ENCODE data around the gene INO80B.

The INO80B gene

DNA sequence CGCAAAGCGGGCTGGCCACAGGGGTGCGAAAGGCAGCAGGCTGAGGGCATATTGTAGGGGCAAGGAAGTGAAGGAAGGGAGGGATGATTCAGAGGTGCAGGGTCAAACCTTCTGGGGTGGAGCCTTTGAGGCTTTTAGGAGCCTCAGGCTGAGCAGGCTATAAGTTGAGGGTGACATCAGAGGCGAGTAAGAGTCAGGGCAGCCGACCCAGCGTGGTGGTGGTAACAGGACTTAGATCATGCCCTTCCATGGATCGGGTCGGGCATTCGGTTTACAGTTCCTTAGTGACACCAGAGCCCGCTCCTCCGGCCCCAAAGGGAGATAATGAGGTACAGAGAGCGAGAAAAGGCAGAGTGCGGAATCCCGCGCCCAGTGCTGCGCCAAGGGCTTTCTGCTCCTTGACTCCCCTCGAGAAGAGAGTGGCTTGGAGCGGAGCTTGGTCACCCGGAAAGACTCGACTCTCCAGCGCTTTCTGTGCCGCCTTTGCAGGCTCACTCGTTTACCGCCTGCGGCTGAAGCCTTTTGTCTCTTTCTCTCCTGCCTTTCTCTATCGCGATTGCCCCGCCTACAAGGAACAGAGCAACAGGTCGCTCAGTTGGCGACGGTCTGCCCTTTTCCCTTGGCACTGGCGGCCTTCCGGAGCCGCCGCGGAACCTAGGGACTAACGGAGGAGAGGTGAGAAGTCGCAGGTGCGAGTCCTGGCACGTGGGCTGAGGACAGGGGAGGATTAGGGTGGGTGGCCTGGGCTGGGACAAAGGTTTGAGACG is 43.8 kb downstream of the INO80B start:
- Histone ChIP-seq H3K4me3 (ENCODE audit: insufficient read length, low read depth) (peak overlapping the region; percentile 39), H3K36me3 (ENCODE audit: insufficient read depth, insufficient read length, low read length) (peaks cover 9% of the 10 kb centered on the region), H3K4me1 (ENCODE audit: insufficient read depth, insufficient read length) (peaks cover 23% of the 10 kb centered on the region), H3K9ac (ENCODE audit: insufficient read length, low read depth) (peak overlapping the region; percentile 33), H3K27me3 (ENCODE audit: insufficient read depth, insufficient read length) (peaks cover 85% of the 10 kb centered on the region), H3K9me3 (ENCODE audit: insufficient read depth, low read length) (no peaks in the 10 kb centered on the region)
- TF ChIP-seq SUZ12 (IDR thresholded peaks at IDR 0.05; ENCODE audit: extremely low read depth, insufficient read depth, insufficient read length) (peak; percentile 18), YY1 (IDR thresholded peaks at IDR 0.05; ENCODE audit: insufficient read depth, insufficient read length) (no peak)
- DNase-seq (ENCODE audit: low read depth, low spot score): no peak

- H3K36me3 ChIP-seq (ENCODE audit: insufficient read depth, insufficient read length, low read length): peaks cover 2% of the 10 kb centered on the region
- TF ChIP-seq ZNF274 (IDR thresholded peaks at IDR 0.05; ENCODE audit: low read depth, low read length) (no peak), YY1 (IDR thresholded peaks at IDR 0.05; ENCODE audit: insufficient read depth, insufficient read length) (no peak), SUZ12 (IDR thresholded peaks at IDR 0.05; ENCODE audit: extremely low read depth, insufficient read depth, insufficient read length) (peak; percentile 42)
- H3K9ac ChIP-seq (ENCODE audit: insufficient read length, low read depth): peak within 1 kb of the TSS; percentile 50
- DNase-seq (ENCODE audit: low read depth, low spot score): no peak
- peaks cover 92% of the 10 kb centered on the region for H3K27me3 ChIP-seq (ENCODE audit: insufficient read depth, insufficient read length)
- no peaks in the 10 kb centered on the region for H3K9me3 ChIP-seq (ENCODE audit: insufficient read depth, low read length)
- H3K4me3 ChIP-seq (ENCODE audit: insufficient read length, low read depth): peak within 1 kb of the TSS; percentile 39
- peaks cover 23% of the 10 kb centered on the region for H3K4me1 ChIP-seq (ENCODE audit: insufficient read depth, insufficient read length)
These were observed 44.5 kb downstream of the INO80B start, which contains the start of gene LBX2 for GRCh38 chr2:74499267-74499939. TSS of gene LBX2 (minus strand) at chr2:74499603. CDS start at chr2:74499537, 66 bp downstream.

DNA sequence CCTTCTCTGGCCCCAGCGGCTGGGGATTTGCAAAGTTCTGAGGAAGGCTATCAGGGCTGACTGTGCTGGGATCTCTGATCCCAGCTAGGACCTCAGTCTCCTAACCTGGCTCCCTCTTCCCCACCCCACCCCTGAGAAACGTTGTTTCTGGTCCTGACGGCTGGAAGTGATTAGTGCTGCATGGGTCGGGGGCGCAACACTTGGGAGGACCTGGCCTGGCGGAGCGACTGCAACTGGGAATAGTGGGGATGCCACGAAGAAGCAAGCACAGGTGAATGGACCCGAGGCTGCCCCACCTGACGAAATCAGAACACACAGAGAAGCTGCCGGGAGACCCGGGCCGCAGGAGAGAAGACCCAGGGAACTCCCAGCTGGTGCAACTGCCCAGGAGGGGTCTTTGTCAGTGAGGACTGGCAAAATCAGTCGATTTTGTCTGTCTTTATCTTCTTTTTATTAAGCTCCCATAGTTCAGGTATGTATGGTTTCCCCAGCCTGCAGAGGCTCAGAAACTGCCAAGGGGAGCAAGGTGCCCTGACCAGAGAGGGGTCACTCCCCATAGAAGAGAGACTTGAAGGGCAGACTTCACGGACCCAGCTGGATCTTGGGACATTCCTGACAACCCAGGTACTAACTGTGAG is 45.2 kb downstream of the INO80B start:
- DNase-seq (ENCODE audit: low read depth, low spot score): no peak
- peaks cover 92% of the 10 kb centered on the region for H3K27me3 ChIP-seq (ENCODE audit: insufficient read depth, insufficient read length)
- peak overlapping the region; percentile 39 for H3K4me3 ChIP-seq (ENCODE audit: insufficient read length, low read depth)
- TF ChIP-seq ZNF274 (IDR thresholded peaks at IDR 0.05; ENCODE audit: low read depth, low read length) (no peak), SUZ12 (IDR thresholded peaks at IDR 0.05; ENCODE audit: extremely low read depth, insufficient read depth, insufficient read length) (no peak), YY1 (IDR thresholded peaks at IDR 0.05; ENCODE audit: insufficient read depth, insufficient read length) (no peak)
- peaks cover 23% of the 10 kb centered on the region for H3K4me1 ChIP-seq (ENCODE audit: insufficient read depth, insufficient read length)
- no peak overlapping the region for H3K9ac ChIP-seq (ENCODE audit: insufficient read length, low read depth)
- H3K36me3 ChIP-seq (ENCODE audit: insufficient read depth, insufficient read length, low read length): peaks cover 5% of the 10 kb centered on the region
- no peaks in the 10 kb centered on the region for H3K9me3 ChIP-seq (ENCODE audit: insufficient read depth, low read length)

DNA sequence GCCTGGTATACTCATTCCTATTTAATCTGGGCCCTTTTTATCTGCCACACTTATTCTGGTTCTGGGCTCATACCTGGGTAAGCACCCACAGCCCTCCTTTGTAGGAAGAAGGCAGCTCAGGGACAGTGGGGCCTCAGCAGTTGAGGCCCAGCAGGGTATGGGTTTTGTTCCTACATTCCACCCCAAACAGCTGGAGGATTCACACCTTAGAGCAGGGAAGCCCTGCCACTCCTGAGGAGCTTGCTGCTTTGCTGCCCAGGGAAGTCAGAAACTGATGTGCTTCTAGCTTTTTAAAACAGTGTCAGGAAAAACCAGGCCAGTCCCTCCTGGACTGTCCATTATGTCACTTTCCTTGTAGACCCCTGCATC is 45.7 kb downstream of the INO80B start:
- Histone ChIP-seq H3K27me3 (ENCODE audit: insufficient read depth, insufficient read length) (peaks cover 88% of the 10 kb centered on the region), H3K9me3 (ENCODE audit: insufficient read depth, low read length) (no peaks in the 10 kb centered on the region), H3K4me3 (ENCODE audit: insufficient read length, low read depth) (no peak overlapping the region), H3K4me1 (ENCODE audit: insufficient read depth, insufficient read length) (peaks cover 26% of the 10 kb centered on the region), H3K9ac (ENCODE audit: insufficient read length, low read depth) (no peak overlapping the region), H3K36me3 (ENCODE audit: insufficient read depth, insufficient read length, low read length) (peaks cover 10% of the 10 kb centered on the region)
- no peak for TF ChIP-seq YY1 (IDR thresholded peaks at IDR 0.05; ENCODE audit: insufficient read depth, insufficient read length)
- no peak for TF ChIP-seq SUZ12 (IDR thresholded peaks at IDR 0.05; ENCODE audit: extremely low read depth, insufficient read depth, insufficient read length)
- TF ChIP-seq ZNF274 (IDR thresholded peaks at IDR 0.05; ENCODE audit: low read depth, low read length): no peak
- no peak for DNase-seq (ENCODE audit: low read depth, low spot score)

DNA sequence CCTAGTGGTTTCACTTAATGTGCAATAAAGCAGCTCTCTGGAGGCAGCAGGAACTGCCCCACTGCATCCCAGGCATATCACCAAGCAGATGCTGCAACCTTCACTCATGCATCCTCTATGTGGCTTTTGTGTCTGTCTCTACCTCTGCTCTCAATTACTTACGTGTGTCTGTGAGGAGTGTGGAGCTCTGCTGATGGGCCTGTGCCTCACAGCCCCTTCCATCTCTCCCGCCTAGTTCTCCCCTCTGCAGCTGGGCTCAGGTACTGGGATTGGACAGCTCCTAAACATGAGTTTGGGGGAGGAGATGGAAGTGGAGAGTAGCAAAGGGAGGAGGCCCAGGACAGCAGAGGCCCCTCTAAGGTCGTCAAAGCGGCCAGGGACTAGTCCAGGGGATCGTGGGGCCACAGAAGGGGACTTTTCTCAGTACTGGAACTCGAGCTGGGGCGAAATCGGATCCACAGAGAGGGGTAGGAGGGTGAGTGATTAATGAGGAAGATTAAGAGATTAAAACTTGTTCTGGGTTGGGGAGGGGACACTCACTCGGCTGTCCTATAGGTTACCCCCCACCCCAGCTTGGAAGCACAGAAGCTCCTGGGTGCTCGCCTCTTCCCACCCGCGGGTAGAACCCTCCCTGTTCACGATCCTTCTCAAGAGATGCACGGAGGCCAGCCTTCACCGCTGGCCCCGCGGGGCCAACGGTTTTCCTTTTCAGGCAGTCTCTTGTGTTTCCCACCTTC is 46.6 kb downstream of the INO80B start:
- peaks cover 16% of the 10 kb centered on the region for H3K36me3 ChIP-seq (ENCODE audit: insufficient read depth, insufficient read length, low read length)
- DNase-seq (ENCODE audit: low read depth, low spot score): no peak
- H3K4me3 ChIP-seq (ENCODE audit: insufficient read length, low read depth): no peak overlapping the region
- H3K9me3 ChIP-seq (ENCODE audit: insufficient read depth, low read length): no peaks in the 10 kb centered on the region
- TF ChIP-seq SUZ12 (IDR thresholded peaks at IDR 0.05; ENCODE audit: extremely low read depth, insufficient read depth, insufficient read length): no peak
- no peak for TF ChIP-seq ZNF274 (IDR thresholded peaks at IDR 0.05; ENCODE audit: low read depth, low read length)
- TF ChIP-seq YY1 (IDR thresholded peaks at IDR 0.05; ENCODE audit: insufficient read depth, insufficient read length): no peak
- H3K27me3 ChIP-seq (ENCODE audit: insufficient read depth, insufficient read length): peaks cover 79% of the 10 kb centered on the region
- no peak overlapping the region for H3K9ac ChIP-seq (ENCODE audit: insufficient read length, low read depth)
- peaks cover 31% of the 10 kb centered on the region for H3K4me1 ChIP-seq (ENCODE audit: insufficient read depth, insufficient read length)

DNA sequence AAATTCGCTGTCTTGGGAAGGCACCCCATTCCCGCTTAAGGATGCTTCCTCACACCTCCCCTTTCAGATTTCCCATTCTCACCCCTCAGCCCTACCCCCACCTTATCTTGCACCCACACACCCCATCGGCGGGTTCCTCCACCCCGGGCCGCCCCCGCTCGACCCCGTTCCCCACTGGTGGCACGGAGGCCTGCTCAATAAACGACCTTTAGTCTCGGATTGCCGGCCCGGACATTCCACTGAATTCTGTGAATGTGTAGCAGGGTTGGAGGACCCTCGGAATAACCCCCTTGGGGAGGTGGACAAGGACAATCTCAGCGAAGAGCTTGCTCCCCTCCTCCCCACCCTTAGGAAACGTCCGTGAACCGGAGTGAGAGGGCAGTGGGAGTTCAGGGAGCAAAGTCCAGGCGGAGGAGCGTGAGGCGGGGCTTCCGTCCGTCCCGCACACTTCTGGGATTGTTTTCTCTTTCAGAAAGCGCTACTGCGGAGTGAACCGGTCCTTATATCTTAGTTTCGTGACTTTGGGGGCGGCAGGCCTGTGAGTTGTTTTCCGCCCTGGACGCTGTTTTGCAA is 47.3 kb downstream of the INO80B start:
- Histone ChIP-seq H3K27me3 (ENCODE audit: insufficient read depth, insufficient read length) (peaks cover 71% of the 10 kb centered on the region), H3K9me3 (ENCODE audit: insufficient read depth, low read length) (no peaks in the 10 kb centered on the region), H3K4me3 (ENCODE audit: insufficient read length, low read depth) (peak overlapping the region; percentile 57), H3K36me3 (ENCODE audit: insufficient read depth, insufficient read length, low read length) (peaks cover 18% of the 10 kb centered on the region), H3K4me1 (ENCODE audit: insufficient read depth, insufficient read length) (peaks cover 31% of the 10 kb centered on the region), H3K9ac (ENCODE audit: insufficient read length, low read depth) (peak overlapping the region; percentile 79)
- DNase-seq (ENCODE audit: low read depth, low spot score): no peak
- TF ChIP-seq SUZ12 (IDR thresholded peaks at IDR 0.05; ENCODE audit: extremely low read depth, insufficient read depth, insufficient read length) (no peak), YY1 (IDR thresholded peaks at IDR 0.05; ENCODE audit: insufficient read depth, insufficient read length) (no peak), ZNF274 (IDR thresholded peaks at IDR 0.05; ENCODE audit: low read depth, low read length) (no peak)

Data from NT2/D1 (cell line).